Fibroblast of skin of right quadriceps (primary cell): ENCODE data around the gene SEC61G.

Experiments used
- DNase-seq: peaks from one replicate; pipeline ENCODE4 v3.0.0-alpha.2; 2013

The SEC61G gene

DNA sequence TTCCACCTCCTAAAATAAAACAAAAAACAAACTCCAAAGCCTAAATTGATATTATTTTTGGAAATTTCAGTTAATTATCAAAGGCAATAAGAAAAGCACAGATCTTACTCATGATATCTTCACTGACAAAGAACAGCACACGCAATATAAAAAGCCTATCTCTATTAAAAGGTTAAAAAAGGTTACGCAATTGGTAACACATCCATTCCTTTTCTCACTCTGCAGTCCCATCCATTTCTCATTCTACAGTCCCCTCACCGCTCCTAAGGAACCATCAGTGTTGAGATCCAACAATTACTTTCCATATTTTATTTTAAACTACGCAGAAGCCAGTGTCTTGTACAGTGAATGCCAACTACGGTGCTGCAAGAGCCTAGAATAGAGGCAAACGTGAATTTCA is 1.3 kb downstream of the SEC61G start:
- no peak for DNase-seq

DNA sequence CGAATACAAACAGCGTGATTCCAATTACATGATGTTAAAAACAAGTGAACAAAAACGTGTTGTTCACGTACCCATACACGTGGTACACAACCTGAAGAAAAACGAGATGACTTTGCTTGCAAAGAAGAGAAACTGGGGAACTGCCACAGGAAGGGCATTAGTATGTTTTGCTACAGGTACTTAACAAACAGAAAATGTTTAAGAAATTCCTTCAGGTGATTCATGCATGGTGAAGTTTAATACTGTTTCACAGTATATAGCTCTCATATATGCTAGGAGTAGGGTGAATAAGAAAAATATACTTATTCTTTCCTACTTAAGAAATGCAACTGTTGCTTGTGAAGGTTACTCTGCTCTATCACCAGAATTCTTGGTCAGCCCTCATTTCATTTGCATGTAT is 9.8 kb downstream of the SEC61G start:
- no peak for DNase-seq

DNA sequence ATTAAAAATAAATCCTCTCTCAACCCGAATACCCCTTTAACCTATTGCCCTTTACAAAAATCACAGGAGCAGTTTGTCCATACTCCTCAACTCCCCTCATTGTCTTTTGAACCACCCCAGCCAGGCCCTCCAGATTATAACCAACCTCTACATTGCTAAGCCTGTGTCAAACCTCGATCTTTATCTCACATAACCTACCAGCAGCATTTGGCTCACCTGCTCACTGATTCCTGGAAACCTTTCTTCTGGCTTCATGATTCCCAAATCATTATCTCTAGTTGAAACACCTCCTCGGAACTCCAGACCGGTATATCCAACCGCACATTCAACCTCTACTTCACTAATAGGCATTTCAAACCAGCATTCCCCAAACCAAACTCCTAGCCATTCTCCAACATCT is 11.8 kb downstream of the SEC61G start:
- DNase-seq: no peak

DNA sequence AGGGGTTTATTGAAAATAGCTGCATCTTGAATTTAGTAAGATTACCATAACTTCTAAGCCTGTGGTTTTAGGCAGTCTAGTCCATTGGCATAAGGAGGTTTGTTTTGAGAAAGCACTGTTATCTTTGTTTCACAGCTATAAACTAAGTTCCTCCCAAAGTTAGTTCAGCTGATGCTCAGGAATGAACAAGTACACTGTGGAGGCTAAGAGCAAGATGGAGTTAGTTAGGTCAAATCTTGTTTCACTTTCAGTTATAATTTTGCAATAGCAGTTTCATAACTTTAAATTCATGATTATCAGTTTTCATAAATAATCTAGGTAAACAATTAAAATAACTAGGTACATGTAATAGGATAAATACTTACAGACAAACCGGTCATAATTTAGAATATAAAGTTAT is 15.4 kb downstream of the SEC61G start:
- no peak for DNase-seq

DNA sequence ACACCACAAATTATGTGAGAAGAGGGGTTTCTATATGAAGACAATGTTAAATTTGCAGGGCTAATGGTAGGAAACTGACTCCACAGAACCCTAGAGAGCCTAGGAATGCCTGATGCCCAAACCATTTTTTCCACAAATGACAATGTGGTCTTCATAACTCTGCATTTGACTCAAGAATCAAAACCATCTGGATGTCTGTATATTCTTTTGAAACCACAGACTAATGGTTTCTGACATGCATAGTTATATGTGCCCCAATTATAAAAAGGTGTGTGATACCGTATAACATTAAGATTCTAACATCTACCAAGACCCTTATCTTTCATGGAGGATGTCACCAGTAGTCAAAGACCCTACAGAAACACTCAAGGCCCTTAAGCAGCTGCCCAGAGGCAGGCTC is 20.3 kb downstream of the SEC61G start:
- DNase-seq: peak; percentile 14

DNA sequence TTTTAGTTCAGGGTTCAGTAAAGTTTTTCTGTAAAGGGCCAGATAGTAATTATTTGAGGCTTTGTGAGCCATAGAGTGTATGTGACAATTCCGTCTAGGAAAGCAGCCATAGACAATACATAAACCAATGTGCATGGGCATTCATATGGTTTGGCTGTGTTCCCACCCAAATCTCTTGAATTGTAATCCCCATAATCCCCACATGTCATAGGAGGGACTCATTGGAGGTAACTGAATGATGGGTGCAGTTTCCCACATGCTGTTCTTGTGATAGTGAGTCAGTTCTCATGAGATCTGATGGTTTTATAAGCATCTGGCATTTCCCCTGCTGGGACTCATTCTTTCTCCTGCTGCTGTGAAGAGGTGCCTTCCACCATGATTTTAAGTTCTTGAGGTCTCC is 29.9 kb downstream of the SEC61G start:
- peak; percentile 2 for DNase-seq

DNA sequence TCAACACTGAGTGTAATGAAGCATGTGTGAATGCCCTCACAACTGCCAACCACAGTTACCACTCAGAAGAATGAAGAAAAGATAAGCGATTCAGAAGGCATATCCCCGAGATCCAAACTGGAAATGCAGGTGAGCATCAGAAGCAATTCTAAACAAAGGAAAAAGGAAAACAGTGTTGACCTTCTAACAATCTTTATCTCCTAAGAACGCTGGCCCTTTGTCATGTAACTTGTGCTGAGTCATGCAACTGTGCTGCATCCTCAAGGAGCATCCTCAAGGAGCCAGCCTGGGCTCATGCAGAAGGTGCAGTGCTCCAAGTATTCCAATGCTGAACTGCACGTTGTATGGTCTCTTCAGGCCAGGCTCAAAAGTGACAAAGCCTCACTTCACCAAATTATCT is 30.6 kb downstream of the SEC61G start:
- no peak for DNase-seq

DNA sequence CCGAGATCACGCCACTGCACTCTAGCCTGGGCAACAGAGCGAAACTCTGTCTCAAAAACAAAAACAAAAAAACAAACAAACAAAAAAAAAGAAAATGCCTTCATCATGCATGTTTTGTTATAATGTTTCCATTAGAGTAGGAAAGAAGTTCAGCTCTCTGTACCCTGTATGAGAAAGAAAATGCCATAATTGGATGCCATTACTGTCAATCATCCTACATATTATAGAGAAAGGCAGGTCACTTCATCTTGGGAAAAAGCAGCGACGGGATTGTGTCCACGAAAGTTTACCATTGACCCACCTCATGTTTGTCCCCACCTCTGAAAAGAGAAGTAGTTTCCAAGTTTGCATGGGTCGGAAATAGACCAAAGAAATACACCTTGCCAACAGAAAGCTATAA is 33.8 kb downstream of the SEC61G start:
- no peak for DNase-seq

DNA sequence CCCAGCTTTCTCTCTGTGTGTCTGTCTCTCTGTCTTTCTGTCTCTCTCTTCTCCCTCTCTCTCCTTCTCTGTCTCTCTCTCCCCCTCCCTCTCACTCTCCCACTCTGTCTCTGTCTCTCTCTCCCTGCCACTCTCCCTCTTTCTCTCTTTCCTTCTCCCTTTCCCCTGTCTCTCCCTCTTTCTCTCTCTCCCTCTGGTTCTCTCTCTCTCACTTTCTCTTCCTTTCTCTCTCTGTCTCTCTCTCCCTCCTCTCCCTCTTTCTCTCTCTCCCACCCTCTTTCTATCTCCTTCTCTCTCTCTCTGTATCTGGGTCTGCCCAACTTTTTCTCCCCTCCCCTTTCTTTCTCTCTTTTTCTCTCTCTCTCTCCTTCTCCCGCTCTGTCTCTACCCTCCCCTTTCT is 36.5 kb downstream of the SEC61G start:
- no peak for DNase-seq

DNA sequence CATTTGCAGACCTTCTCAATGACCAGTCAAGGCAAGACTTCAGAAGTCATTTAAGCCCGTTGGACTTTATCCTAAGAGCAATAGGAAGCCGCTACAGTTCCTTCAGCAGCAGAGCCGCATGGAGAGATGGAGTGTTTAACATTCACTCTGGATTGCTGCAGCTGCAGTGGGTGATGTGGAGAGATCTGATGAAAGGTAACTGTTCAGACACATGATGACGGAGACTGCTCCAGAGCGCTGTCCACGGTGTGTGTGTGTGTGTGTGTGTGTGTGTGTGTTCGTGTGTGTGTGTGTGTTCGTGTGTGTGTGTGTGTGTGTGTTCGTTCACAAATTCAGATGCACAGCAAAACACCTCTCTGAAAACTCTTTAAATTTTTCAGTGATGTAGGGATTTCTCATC is 37.0 kb downstream of the SEC61G start:
- DNase-seq: no peak

DNA sequence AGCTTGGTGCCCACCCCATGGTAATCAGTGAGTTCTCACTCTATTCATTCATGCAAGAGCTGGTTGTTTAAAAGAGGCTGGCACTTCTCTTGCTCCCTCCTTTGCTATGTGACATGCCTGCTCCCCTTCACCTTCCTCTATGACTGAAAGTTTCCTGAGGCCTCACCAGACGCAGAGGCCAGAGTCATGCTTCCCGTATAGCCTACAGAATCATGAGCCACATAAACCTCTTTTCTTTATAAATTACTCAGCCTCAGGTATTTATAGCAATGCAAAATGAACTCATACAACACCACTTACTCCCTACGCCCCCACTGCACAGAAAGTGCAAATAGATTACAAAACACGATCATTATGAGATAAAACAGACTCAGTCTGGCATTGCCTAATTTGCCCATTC is 39.0 kb downstream of the SEC61G start:
- DNase-seq: no peak

DNA sequence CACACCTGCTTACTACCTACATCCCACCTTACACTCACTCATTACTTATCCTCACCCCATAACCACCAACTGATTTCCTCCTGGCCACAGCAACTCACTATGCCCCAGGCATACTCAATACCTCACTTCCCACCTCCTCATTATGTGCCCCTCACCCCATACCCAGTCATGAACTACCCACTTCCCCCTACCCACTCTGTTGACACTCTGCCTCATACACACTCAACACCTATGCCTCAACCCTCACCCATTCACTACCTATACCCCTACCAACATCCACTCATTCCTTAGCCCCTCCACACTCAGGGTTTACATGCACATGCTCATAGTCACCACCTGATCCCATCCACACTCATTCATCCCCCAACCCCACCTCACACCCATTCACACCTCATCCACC is 39.6 kb downstream of the SEC61G start:
- DNase-seq: no peak

DNA sequence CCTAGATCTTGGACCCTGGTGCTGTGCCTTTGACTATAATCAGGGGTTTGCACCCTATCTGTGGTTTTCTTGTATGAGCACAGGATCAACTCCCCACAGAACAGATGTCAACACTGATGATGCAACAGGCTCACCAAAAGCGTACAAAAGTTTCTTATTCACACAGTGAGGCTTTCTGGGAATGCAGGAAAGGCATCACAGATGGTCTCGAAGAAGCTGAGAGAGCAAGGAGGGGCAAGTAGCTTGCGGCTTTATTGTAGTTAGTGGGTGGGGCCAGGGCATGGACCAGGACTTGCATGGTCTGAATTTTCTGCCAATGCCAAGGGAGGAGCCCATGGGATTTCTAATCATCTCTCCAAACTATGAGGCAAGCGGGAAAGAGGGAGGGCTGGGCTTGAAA is 46.2 kb downstream of the SEC61G start:
- DNase-seq: no peak

DNA sequence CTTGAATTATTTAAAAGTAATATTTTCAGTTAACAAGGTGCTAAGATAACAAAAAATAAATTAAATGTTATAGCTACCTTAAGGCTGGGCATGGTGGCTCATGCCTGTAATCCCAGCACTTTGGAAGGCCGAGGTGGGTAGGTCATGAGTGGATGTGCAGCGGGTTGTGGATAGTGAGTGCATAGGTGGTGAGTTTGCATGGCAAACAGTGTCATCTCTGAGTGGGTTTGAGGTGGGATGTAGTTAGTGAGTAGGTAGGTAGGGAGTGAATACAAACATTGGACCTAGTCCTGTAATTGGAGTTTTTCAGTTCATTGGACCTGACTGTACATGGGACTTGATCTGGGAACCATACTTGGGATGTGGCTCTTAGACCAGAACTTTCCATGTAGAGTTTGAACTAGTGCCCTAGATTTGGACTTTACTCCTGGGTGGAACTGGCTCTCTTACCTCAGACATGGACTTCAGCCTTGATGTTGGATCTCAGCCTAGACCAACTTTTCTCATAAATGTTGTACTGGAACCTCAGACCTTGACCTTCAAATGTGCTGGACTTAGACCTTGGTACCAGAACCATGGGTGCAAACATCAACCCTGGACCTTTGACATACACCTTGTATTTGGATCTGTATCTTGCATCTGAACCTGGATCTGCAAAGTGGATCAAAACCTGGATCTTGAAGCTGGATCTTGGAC is 47.0 kb downstream of the SEC61G start:
- no peak for DNase-seq

DNA sequence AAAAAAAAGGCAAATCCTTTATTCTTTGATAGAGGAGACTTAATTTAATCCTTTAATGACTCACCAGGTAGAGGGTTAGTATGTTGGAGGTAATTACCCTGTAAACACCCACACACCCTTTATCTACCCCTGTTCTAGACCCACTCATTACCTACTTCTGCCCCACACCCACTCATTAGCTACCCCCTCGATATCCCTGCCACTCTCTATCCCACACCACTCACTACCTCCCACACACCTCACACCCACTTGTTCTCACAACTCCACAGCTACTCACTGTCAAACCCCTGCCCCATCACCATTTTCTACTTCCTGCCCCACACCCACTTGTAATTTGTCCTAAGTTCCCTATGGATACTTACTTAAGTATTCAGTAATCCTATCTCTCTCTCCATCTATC is 49.7 kb downstream of the SEC61G start:
- DNase-seq: no peak

DNA sequence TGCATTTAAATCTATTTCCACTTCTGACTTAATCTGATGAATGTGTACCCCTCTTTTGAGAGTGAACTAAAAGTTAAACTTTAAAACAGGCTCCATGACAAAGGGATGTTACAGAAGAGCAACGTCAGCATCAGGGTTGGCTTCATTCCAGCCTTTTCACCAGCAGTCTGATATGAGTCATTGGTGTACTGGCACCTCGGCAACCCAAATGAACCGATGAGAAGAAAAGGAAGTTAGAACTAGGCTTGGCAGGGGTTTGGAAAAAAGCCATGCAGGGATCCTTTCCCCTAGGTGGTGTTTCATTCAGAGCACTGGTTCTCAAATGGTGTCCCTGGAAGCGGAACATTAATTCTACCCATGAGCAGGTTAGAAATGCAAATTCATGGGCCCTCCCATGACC is 53.6 kb downstream of the SEC61G start:
- DNase-seq: peak; percentile 12

DNA sequence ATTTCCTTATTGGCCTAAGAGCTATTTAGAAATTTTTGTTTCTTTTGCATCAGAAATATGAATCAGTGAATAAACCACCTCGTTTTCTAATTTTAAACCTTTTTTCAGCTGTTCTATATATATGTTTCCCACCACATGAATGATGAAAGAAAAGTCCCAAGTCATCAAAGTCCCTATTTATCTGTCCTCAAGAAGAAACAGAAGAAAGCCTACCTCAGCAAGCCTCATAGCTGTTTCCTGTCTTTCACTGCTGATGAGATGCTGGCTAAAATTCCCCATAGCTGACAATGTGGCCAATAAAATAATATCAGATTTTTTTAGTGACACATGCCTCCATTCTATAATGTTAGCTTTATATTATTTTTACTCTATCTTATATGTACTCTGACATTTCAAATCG is 54.2 kb downstream of the SEC61G start:
- no peak for DNase-seq
